HepG2 (cell line): Measurements from ENCODE around the gene TOMM6. TPM values are rescaled to one million over a fixed set of nuclear protein-coding genes. Genes with fewer than 3 reads are reported as not detected.
A peak's percentile ranks its signal among the peaks of the same experiment; 100 is the strongest.

Experiments
- CBFB ChIP-seq: sonication (generic); formaldehyde crosslinking; IDR thresholded peaks from 2 replicates; pipeline ENCODE4 v1.4.0; 2020; ENCODE audit warnings: missing genetic modification reagents
- CBX5 ChIP-seq: sonication (generic); formaldehyde crosslinking; IDR thresholded peaks from 2 replicates; pipeline ENCODE4 v1.4.0; 2020; ENCODE audit warnings: missing genetic modification reagents, borderline replicate concordance
- CCAR2 ChIP-seq: fragments of 200-400 bp; formaldehyde crosslinking; optimal IDR thresholded peaks from 2 replicates; pipeline ENCODE3; 2018; ENCODE audit warnings: low read depth, mild to moderate bottlenecking, low read length, moderate library complexity
- CHD2 ChIP-seq: IDR thresholded peaks from 2 replicates; pipeline ENCODE4 v1.6.1; 2011; ENCODE audit warnings: low read depth, low read length, improper control_type of control experiment
- GATA4 ChIP-seq: sonication (generic); IDR thresholded peaks from 2 replicates; pipeline ENCODE4 v1.6.1; 2016; ENCODE audit warnings: antibody characterized with exemption, low read depth, borderline replicate concordance
- IKZF4 ChIP-seq: sonication (generic); formaldehyde crosslinking; IDR thresholded peaks from 2 replicates; pipeline ENCODE4 v1.5.1; 2020; ENCODE audit warnings: borderline replicate concordance, mild to moderate bottlenecking, low read depth, missing genetic modification reagents; ENCODE audit errors: not compliant biosample characterization
- KAT7 ChIP-seq: IDR thresholded peaks from 2 replicates; pipeline ENCODE4 v1.6.1; 2018; ENCODE audit warnings: borderline replicate concordance, missing compliant biosample characterization
- KAT8 ChIP-seq: IDR thresholded peaks from 2 replicates; pipeline ENCODE4 v1.6.1; 2016; ENCODE audit warnings: missing genetic modification reagents, missing compliant biosample characterization
- PRPF4 ChIP-seq: fragments of 200-400 bp; formaldehyde crosslinking; IDR thresholded peaks from 2 replicates; pipeline ENCODE4 v1.6.1; 2016; ENCODE audit warnings: low read length, low read depth; ENCODE audit not compliant: poor library complexity, severe bottlenecking
- TP53 ChIP-seq: sonication (generic); formaldehyde crosslinking; conservative IDR thresholded peaks from 2 replicates; pipeline ENCODE4 v1.4.0; 2020; ENCODE audit warnings: missing genetic modification reagents
- ZBTB20 ChIP-seq: sonication (generic); formaldehyde crosslinking; IDR thresholded peaks from 2 replicates; pipeline ENCODE4 v1.8.1; 2023; ENCODE audit warnings: missing genetic modification reagents, low read depth, mild to moderate bottlenecking, borderline replicate concordance
- ZNF24 ChIP-seq: fragments of 450-650 bp; IDR thresholded peaks from 2 replicates; pipeline ENCODE4 v1.6.1; 2017; ENCODE audit warnings: antibody characterized with exemption, mild to moderate bottlenecking
- ZNF274 ChIP-seq: sonication (generic); formaldehyde crosslinking; IDR thresholded peaks from 2 replicates; pipeline ENCODE4 v1.5.1; 2020; ENCODE audit warnings: mild to moderate bottlenecking, missing genetic modification reagents
- ZNF879 ChIP-seq: sonication (generic); formaldehyde crosslinking; IDR thresholded peaks from 2 replicates; pipeline ENCODE4 v1.8.1; 2023; ENCODE audit warnings: missing genetic modification reagents
- polyA plus RNA-seq, 8 experiments: library from polyadenylated mRNA; depleted of rRNA in 3 of 8; stranded (reverse) in 7 of 8; unstranded in 1 of 8; fragments of >200 nt; fragmentation: Illumina TruSeq in 4 of 8; extraction: Trizol in 4 of 8; gene quantifications; 2 replicates each; pipeline versions ENCODE4 v1.2.1 to v1.2.3, GENCODE V29; 2011 to 2016; ENCODE audit warnings: low read depth in 4 of 8, missing spikeins in 1 of 8, mixed read lengths in 1 of 8; ENCODE audit not compliant: insufficient read depth in 1 of 8
- total RNA-seq, 5 experiments: library from RNA; depleted of rRNA; stranded (reverse); fragments of >200 nt; fragmentation: Illumina TruSeq; extraction: Trizol; gene quantifications; 2 replicates each; pipeline ENCODE4 v1.2.3, GENCODE V29; 2016; ENCODE audit warnings: low read depth in 1 of 5
- TF ChIP-seq, protein P1 (sequence below): IDR thresholded peaks from 2 replicates; pipeline ENCODE4 v1.6.1; 2016; ENCODE audit warnings: missing compliant biosample characterization, missing genetic modification reagents, borderline replicate concordance
- TF ChIP-seq, protein P2 (sequence below): sonication (generic); formaldehyde crosslinking; IDR thresholded peaks from 2 replicates; pipeline ENCODE4 v1.4.0; 2020; ENCODE audit warnings: mild to moderate bottlenecking, missing genetic modification reagents
- TF ChIP-seq, protein P3 (sequence below): sonication (generic); formaldehyde crosslinking; IDR thresholded peaks from 2 replicates; pipeline ENCODE4 v1.4.0; 2020; ENCODE audit warnings: mild to moderate bottlenecking, low read depth, missing genetic modification reagents
- TF ChIP-seq, protein P4 (sequence below): sonication (generic); formaldehyde crosslinking; IDR thresholded peaks from 2 replicates; pipeline ENCODE4 v1.5.0; 2020; ENCODE audit warnings: mild to moderate bottlenecking, missing genetic modification reagents

The TOMM6 gene
- total and polyA plus RNA-seq, 2 of the 13 experiments (the other 11 are each of a cell fraction or from before 2014, with no cell fraction given), result 320 to 321 TPM

DNA sequence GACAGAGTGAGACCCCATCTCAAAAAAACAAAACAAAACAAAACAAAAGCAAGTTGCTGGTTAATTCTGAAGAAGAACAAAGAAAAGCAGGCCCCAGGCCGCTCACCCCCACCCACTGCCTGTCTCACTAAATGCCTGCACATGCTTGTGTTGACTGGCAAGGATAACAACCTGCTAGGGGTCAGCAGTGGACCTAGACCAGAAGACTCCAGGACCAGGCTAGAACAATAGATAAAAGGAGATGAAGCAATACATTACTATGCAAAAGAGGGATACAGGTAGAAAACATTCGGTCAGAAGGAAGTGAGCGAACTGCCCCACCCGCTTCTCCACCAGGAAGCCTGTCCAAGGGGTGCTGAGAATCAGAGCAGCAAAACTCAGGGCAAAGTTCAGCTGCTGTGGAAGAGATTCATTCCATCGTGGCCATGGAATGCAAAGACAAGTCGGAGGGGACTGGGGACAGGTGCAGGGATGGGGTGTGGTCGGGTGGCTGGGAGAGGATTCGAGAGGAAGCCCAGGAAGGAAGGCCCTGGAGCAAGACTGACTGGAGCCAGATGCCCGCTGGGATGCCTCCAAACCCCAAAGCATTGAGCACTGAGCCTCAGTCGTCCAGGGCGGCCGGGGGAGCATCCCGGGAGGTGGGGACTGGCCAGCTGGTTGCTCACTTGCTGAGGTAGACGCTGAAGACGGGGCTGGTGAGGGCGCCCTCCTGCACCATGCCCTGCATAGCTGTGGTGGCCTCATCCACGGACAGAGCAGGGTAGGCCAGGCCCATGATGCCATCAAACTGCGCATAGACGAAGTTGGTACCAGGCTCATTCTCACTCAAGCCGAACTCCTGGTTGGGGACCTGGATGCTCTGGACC, 45.6 kb upstream of the TOMM6 start (continued):
- TF ChIP-seq ZNF274 (CRISPR knock-in tag) (no peak), ZNF879 (CRISPR knock-in tag) (no peak), CCAR2 (no peak), ZNF24 (no peak), ZBTB20 (CRISPR knock-in tag) (no peak), GATA4 (no peak), KAT7 (CRISPR knock-in tag) (no peak), CBFB (no peak), CHD2 (no peak), KAT8 (CRISPR knock-in tag) (peak; percentile 32), IKZF4 (CRISPR knock-in tag) (no peak), TP53 (CRISPR knock-in tag) (no peak), PRPF4 (no peak), CBX5 (CRISPR knock-in tag) (peak; percentile 29; the same call in 1 of the 2 replicates)
- TF ChIP-seq, protein P1, sequence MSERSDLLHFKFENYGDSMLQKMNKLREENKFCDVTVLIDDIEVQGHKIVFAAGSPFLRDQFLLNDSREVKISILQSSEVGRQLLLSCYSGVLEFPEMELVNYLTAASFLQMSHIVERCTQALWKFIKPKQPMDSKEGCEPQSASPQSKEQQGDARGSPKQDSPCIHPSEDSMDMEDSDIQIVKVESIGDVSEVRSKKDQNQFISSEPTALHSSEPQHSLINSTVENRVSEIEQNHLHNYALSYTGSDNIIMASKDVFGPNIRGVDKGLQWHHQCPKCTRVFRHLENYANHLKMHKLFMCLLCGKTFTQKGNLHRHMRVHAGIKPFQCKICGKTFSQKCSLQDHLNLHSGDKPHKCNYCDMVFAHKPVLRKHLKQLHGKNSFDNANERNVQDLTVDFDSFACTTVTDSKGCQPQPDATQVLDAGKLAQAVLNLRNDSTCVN (CRISPR knock-in tag), result no peak
- TF ChIP-seq, protein P2, sequence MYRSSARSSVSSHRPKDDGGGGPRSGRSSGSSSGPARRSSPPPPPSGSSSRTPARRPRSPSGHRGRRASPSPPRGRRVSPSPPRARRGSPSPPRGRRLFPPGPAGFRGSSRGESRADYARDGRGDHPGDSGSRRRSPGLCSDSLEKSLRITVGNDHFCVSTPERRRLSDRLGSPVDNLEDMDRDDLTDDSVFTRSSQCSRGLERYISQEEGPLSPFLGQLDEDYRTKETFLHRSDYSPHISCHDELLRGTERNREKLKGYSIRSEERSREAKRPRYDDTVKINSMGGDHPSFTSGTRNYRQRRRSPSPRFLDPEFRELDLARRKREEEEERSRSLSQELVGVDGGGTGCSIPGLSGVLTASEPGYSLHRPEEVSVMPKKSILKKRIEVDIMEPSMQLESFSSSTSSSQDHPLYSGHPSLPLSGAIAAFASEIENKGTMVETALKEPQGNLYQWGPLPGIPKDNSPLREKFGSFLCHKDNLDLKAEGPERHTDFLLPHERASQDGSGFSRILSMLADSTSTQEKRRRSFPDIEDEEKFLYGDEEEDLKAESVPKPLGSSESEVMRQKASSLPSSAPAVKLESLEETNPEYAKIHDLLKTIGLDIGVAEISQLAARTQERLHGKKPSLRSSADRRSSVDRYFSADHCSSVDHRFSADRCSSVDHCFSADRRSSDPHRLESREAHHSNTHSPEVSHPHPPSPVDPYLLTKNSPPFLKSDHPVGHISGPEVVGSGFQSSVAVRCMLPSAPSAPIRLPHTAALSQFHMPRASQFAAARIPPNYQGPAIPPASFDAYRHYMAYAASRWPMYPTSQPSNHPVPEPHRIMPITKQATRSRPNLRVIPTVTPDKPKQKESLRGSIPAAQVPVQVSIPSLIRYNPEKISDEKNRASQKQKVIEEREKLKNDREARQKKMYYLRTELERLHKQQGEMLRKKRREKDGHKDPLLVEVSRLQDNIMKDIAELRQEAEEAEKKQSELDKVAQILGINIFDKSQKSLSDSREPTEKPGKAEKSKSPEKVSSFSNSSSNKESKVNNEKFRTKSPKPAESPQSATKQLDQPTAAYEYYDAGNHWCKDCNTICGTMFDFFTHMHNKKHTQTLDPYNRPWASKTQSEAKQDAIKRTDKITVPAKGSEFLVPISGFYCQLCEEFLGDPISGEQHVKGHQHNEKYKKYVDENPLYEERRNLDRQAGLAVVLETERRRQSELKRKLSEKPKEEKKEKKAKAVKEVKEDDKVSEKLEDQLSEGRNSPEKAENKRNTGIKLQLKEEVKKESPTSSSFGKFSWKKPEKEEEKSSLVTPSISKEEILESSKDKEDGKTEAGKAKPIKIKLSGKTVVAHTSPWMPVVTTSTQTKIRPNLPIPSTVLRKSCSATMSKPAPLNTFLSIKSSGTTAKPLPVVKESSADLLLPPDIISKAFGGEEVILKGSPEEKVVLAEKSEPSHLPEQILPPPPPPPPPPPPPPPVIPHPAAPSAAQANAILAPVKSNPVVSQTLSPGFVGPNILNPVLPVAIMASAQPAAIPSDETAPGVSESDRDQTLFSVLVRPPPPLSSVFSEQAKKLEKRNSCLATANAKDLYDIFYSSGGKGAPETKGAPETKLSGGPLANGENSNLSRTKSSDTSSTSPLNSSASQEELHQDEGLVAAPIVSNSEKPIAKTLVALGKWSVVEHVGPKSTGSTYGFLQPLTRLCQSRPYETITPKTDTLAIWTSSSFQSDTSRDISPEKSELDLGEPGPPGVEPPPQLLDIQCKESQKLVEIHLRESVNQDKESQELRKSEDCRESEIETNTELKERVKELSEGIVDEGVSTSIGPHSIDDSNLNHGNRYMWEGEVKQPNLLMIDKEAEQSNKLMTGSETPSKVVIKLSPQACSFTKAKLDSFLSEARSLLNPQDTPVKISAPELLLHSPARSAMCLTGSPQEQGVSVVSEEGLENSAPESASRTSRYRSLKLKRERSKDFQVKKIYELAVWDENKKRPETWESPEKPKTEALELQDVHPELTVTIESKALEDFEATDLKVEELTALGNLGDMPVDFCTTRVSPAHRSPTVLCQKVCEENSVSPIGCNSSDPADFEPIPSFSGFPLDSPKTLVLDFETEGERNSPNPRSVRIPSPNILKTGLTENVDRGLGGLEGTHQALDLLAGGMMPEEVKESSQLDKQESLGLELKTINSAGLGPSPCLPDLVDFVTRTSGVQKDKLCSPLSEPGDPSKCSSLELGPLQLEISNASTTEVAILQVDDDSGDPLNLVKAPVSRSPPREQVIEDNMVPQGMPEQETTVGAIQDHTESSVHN (CRISPR knock-in tag), result no peak
- TF ChIP-seq, protein P3, sequence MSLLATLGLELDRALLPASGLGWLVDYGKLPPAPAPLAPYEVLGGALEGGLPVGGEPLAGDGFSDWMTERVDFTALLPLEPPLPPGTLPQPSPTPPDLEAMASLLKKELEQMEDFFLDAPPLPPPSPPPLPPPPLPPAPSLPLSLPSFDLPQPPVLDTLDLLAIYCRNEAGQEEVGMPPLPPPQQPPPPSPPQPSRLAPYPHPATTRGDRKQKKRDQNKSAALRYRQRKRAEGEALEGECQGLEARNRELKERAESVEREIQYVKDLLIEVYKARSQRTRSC, result no peak
- TF ChIP-seq, protein P4, sequence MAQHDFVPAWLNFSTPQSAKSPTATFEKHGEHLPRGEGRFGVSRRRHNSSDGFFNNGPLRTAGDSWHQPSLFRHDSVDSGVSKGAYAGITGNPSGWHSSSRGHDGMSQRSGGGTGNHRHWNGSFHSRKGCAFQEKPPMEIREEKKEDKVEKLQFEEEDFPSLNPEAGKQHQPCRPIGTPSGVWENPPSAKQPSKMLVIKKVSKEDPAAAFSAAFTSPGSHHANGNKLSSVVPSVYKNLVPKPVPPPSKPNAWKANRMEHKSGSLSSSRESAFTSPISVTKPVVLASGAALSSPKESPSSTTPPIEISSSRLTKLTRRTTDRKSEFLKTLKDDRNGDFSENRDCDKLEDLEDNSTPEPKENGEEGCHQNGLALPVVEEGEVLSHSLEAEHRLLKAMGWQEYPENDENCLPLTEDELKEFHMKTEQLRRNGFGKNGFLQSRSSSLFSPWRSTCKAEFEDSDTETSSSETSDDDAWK, result no peak
